IMR-90 (cell line): ENCODE results near the gene HOXB9.

Experiments used
- BHLHE40 ChIP-seq: fragments of 150-350 bp; IDR thresholded peaks from 2 replicates; pipeline ENCODE4 v1.6.1; 2016; ENCODE audit warnings: mild to moderate bottlenecking, low read depth, low read length
- CEBPB ChIP-seq: IDR thresholded peaks from 2 replicates; pipeline ENCODE4 v1.6.1; 2012; ENCODE audit warnings: low read depth, low read length, improper control_type of control experiment
- CHD1 ChIP-seq: IDR thresholded peaks from 2 replicates; pipeline ENCODE4 v1.6.1; 2012; ENCODE audit warnings: low read depth, low read length, improper control_type of control experiment
- MAFK ChIP-seq: IDR thresholded peaks from 2 replicates; pipeline ENCODE4 v1.6.1; 2012; ENCODE audit warnings: low read depth, low read length, improper control_type of control experiment
- MAZ ChIP-seq: IDR thresholded peaks from 2 replicates; pipeline ENCODE4 v1.6.1; 2012; ENCODE audit warnings: low read depth, mild to moderate bottlenecking, low read length, improper control_type of control experiment, moderate library complexity, borderline replicate concordance
- MXI1 ChIP-seq: IDR thresholded peaks from 2 replicates; pipeline ENCODE4 v1.6.1; 2012; ENCODE audit warnings: low read depth, mild to moderate bottlenecking, low read length, moderate library complexity, borderline replicate concordance
- NFE2L2 ChIP-seq: fragments of 150-350 bp; IDR thresholded peaks from 2 replicates; pipeline ENCODE4 v1.6.1; 2016; ENCODE audit warnings: low read depth, mild to moderate bottlenecking, low read length
- POLR2A ChIP-seq: IDR thresholded peaks from 2 replicates; pipeline ENCODE4 v1.6.1; 2012; ENCODE audit warnings: mild to moderate bottlenecking, low read depth, low read length
- RAD21 ChIP-seq: IDR thresholded peaks from 2 replicates; pipeline ENCODE4 v1.6.1; 2012; ENCODE audit warnings: low read length, improper control_type of control experiment
- RCOR1 ChIP-seq: IDR thresholded peaks from 2 replicates; pipeline ENCODE4 v1.6.1; 2012; ENCODE audit warnings: mild to moderate bottlenecking, low read length, improper control_type of control experiment; ENCODE audit not compliant: insufficient replicate concordance
- RFX5 ChIP-seq: IDR thresholded peaks from 2 replicates; pipeline ENCODE4 v1.8.0; 2012; ENCODE audit warnings: low read depth, mild to moderate bottlenecking, low read length, moderate library complexity
- TF ChIP-seq, protein P1 (sequence below): conservative IDR thresholded peaks from 2 replicates; pipeline ENCODE4 v1.5.1; 2012; ENCODE audit warnings: mild to moderate bottlenecking, low read depth, low read length, improper control_type of control experiment
- TF ChIP-seq, protein P2 (sequence below): fragments of 150-350 bp; IDR thresholded peaks from 2 replicates; pipeline ENCODE4 v1.6.1; 2016; ENCODE audit warnings: low read depth, mild to moderate bottlenecking, low read length, moderate library complexity, borderline replicate concordance
- TF ChIP-seq, protein P3 (sequence below): fragments of 150-350 bp; IDR thresholded peaks from 2 replicates; pipeline ENCODE4 v1.6.1; 2017; ENCODE audit warnings: mild to moderate bottlenecking, antibody characterized with exemption, low read length, low read depth

DNA sequence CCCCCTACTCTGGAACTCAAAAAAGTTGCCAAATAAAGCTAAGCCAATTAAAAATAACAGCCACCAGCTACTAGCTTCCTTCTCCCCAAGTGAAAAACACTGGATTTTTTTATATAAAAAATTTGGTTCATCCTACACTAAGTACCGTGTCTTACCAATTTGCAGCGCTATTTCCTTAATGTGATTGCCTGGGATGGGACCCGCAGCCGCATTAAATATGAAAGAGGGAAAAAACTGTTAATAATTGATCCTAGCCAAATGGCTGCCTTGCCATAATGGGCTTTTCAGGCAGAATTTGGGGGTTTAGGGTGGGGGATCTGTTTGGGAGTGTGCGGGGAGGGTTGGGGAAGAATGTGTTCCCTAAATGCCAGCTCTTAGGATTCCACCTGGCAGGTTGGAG, 2.0 kb downstream of the HOXB9 start:
- TF ChIP-seq RAD21 (no peak), POLR2A (no peak), BHLHE40 (no peak), NFE2L2 (no peak), MXI1 (no peak), MAFK (no peak), MAZ (no peak), RFX5 (no peak), CHD1 (no peak), CEBPB (no peak), RCOR1 (no peak)
- TF ChIP-seq, protein P1, sequence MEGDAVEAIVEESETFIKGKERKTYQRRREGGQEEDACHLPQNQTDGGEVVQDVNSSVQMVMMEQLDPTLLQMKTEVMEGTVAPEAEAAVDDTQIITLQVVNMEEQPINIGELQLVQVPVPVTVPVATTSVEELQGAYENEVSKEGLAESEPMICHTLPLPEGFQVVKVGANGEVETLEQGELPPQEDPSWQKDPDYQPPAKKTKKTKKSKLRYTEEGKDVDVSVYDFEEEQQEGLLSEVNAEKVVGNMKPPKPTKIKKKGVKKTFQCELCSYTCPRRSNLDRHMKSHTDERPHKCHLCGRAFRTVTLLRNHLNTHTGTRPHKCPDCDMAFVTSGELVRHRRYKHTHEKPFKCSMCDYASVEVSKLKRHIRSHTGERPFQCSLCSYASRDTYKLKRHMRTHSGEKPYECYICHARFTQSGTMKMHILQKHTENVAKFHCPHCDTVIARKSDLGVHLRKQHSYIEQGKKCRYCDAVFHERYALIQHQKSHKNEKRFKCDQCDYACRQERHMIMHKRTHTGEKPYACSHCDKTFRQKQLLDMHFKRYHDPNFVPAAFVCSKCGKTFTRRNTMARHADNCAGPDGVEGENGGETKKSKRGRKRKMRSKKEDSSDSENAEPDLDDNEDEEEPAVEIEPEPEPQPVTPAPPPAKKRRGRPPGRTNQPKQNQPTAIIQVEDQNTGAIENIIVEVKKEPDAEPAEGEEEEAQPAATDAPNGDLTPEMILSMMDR = no peak
- TF ChIP-seq, protein P2, sequence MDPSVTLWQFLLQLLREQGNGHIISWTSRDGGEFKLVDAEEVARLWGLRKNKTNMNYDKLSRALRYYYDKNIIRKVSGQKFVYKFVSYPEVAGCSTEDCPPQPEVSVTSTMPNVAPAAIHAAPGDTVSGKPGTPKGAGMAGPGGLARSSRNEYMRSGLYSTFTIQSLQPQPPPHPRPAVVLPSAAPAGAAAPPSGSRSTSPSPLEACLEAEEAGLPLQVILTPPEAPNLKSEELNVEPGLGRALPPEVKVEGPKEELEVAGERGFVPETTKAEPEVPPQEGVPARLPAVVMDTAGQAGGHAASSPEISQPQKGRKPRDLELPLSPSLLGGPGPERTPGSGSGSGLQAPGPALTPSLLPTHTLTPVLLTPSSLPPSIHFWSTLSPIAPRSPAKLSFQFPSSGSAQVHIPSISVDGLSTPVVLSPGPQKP = no peak
- TF ChIP-seq, protein P3, sequence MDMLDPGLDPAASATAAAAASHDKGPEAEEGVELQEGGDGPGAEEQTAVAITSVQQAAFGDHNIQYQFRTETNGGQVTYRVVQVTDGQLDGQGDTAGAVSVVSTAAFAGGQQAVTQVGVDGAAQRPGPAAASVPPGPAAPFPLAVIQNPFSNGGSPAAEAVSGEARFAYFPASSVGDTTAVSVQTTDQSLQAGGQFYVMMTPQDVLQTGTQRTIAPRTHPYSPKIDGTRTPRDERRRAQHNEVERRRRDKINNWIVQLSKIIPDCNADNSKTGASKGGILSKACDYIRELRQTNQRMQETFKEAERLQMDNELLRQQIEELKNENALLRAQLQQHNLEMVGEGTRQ = no peak
